Hepatocyte (in vitro differentiated cells): ENCODE measurements around the gene SMAD7.

Experiments used
- EZH2 ChIP-seq: fragments of 200-600 bp; sonication (generic); IDR thresholded peaks from 2 replicates; pipeline ENCODE4 v1.6.1; 2016; ENCODE audit warnings: antibody characterized with exemption, mild to moderate bottlenecking, borderline replicate concordance
- TF ChIP-seq, protein P1 (sequence below): fragments of 200-600 bp; sonication (generic); IDR thresholded peaks from 2 replicates; pipeline ENCODE4 v1.5.1; 2016; ENCODE audit warnings: antibody characterized with exemption, mild to moderate bottlenecking; ENCODE audit not compliant: poor library complexity

DNA sequence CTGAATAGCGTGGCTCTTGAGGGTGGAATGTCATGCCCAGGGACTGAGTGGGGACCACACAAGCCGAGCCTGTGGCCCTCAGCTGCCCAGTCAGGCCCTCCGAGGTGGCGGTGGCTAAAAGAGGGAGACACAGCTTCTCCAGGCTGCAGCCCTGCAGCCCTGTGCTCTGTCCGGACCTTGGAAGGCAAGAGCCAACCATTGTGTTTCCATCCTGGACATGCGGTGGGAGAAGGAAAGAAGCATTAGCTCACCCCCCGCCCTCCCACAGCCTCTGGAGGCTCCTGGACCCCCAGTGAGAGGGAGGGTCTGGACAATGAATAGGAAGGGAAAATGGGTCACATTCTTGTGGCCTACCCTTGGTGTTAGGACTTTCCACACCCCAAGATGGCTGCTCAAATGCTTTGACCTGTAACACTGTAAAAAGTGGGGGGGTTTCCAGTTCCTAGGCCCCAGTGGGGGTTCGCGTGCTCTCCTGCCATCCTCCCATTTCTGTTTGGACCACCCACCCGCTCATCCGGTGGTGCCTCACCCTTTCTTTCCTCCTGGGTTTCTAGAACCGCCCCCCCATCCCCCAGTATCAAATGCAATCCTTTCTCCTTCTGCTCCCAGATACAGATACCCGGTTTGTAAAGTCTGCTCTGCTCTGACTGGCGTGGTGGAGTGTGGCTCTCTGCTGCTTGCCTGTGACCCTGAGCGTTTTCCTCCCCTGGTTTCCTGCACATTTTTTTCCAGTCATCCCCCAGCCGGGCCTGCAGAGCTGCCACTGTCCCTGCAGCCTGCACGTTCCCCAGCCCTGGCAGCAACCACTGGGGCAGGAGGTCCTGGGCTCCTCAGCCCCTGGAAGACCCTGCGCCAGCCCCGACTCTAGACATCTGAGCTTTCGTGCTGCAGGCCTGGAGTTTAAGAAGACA lies 36.3 kb upstream of the SMAD7 start:
- TF ChIP-seq EZH2, result no peak
- TF ChIP-seq, protein P1, sequence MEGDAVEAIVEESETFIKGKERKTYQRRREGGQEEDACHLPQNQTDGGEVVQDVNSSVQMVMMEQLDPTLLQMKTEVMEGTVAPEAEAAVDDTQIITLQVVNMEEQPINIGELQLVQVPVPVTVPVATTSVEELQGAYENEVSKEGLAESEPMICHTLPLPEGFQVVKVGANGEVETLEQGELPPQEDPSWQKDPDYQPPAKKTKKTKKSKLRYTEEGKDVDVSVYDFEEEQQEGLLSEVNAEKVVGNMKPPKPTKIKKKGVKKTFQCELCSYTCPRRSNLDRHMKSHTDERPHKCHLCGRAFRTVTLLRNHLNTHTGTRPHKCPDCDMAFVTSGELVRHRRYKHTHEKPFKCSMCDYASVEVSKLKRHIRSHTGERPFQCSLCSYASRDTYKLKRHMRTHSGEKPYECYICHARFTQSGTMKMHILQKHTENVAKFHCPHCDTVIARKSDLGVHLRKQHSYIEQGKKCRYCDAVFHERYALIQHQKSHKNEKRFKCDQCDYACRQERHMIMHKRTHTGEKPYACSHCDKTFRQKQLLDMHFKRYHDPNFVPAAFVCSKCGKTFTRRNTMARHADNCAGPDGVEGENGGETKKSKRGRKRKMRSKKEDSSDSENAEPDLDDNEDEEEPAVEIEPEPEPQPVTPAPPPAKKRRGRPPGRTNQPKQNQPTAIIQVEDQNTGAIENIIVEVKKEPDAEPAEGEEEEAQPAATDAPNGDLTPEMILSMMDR, result no peak
